ENCODE data around the gene PRKAR1B. TPM values are rescaled to one million over a fixed set of nuclear protein-coding genes. Genes with fewer than 3 reads are reported as not detected.
"Not testable (repeated sequence)": the region's sequence is repeated elsewhere in the genome, so short reads cannot be mapped to it uniquely, and the experiment has no call there.

The PRKAR1B gene
- total RNA-seq, 1 experiment from 2014 or later: 62.0 TPM

DNA sequence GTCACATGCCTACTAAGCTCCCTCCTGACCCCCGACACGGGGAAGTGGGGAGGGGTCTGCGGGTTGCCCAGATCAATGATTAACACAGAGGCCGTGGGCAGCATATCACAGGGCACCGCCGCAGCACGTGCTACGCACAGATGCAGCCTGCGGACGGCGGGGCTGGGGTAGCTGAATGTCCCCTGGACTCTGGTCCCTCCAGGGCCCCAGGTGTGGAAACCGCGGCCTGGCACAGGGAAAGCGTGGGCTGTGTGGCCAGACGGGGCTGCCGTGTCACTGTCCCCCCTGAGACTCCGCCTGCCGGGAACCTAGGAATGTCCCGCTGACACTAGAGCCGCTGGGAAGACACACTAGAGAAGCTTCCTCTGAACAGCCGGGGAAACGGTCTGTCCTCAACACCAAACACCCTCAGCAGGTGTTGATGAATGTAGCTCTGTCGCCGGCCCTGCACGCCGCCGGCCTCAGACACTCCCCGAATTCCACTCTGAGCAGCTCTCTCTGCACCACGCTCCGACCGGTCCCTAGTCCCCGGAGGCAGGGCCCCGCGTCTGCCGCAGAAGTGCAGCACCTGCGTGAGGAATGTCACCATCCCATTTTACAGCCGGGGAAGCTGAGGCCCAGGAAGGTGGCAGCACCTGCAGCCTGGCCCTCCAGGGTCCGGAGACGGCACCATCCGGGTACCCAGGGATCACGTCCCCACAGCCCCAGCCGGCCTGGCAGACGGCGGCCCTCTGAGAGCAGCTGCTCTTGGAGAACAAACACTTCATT lies 174.0 kb downstream of the PRKAR1B start:
- ATAC-seq (peak; percentile 36; the same call in 1 of the 2 replicates), DNase-seq (ENCODE audit: low read depth, low spot score) (no peak)
- POLR2A ChIA-PET: no interaction called here
- no peaks in the 10 kb centered on the region for H3K9me3 ChIP-seq (ENCODE audit: control insufficient read depth, insufficient read depth, low read depth, low read length)
- TF ChIP-seq, protein P1, sequence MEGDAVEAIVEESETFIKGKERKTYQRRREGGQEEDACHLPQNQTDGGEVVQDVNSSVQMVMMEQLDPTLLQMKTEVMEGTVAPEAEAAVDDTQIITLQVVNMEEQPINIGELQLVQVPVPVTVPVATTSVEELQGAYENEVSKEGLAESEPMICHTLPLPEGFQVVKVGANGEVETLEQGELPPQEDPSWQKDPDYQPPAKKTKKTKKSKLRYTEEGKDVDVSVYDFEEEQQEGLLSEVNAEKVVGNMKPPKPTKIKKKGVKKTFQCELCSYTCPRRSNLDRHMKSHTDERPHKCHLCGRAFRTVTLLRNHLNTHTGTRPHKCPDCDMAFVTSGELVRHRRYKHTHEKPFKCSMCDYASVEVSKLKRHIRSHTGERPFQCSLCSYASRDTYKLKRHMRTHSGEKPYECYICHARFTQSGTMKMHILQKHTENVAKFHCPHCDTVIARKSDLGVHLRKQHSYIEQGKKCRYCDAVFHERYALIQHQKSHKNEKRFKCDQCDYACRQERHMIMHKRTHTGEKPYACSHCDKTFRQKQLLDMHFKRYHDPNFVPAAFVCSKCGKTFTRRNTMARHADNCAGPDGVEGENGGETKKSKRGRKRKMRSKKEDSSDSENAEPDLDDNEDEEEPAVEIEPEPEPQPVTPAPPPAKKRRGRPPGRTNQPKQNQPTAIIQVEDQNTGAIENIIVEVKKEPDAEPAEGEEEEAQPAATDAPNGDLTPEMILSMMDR (IDR thresholded peaks at IDR 0.05): no peak
- TF ChIP-seq TCF7L2 (IDR thresholded peaks at IDR 0.05; ENCODE audit: low read depth, low read length): no peak
- no peak for TF ChIP-seq SIN3A (IDR thresholded peaks at IDR 0.05; ENCODE audit: borderline replicate concordance, insufficient read depth, low read depth, low read length)
- TF ChIP-seq, protein P2, sequence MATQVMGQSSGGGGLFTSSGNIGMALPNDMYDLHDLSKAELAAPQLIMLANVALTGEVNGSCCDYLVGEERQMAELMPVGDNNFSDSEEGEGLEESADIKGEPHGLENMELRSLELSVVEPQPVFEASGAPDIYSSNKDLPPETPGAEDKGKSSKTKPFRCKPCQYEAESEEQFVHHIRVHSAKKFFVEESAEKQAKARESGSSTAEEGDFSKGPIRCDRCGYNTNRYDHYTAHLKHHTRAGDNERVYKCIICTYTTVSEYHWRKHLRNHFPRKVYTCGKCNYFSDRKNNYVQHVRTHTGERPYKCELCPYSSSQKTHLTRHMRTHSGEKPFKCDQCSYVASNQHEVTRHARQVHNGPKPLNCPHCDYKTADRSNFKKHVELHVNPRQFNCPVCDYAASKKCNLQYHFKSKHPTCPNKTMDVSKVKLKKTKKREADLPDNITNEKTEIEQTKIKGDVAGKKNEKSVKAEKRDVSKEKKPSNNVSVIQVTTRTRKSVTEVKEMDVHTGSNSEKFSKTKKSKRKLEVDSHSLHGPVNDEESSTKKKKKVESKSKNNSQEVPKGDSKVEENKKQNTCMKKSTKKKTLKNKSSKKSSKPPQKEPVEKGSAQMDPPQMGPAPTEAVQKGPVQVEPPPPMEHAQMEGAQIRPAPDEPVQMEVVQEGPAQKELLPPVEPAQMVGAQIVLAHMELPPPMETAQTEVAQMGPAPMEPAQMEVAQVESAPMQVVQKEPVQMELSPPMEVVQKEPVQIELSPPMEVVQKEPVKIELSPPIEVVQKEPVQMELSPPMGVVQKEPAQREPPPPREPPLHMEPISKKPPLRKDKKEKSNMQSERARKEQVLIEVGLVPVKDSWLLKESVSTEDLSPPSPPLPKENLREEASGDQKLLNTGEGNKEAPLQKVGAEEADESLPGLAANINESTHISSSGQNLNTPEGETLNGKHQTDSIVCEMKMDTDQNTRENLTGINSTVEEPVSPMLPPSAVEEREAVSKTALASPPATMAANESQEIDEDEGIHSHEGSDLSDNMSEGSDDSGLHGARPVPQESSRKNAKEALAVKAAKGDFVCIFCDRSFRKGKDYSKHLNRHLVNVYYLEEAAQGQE (IDR thresholded peaks at IDR 0.05; ENCODE audit: insufficient read depth in 1 of 2, low read depth in 2 of 2, low read length in 1 of 2): no peak
- no TSS peak for BruUV-seq (replicated peaks)
- H3K27ac ChIP-seq (ENCODE audit: low read length): no peak overlapping the region
- intact Hi-C loops (cut with micrococcal nuclease; ENCODE audit: unreplicated experiment) (no loop called here), in situ Hi-C loops (cut with HindIII; ENCODE audit: low pct_unique_long_range_greater_than_20kb, low sequenced_read_pairs) (no loop called here)
- H3K36me3 ChIP-seq (ENCODE audit: control insufficient read depth, insufficient read depth, low read length): no peaks in the 10 kb centered on the region
- H3K27me3 ChIP-seq (ENCODE audit: control insufficient read depth, insufficient read depth, low read length): no peaks in the 10 kb centered on the region
- H3K4me3 ChIP-seq (ENCODE audit: low read depth in 2 of 2, low read length in 2 of 2): no peak overlapping the region
- no peaks in the 10 kb centered on the region for H3K4me1 ChIP-seq (ENCODE audit: control insufficient read depth, insufficient read depth, low read length)
- CTCF ChIA-PET: no interaction called here

DNA sequence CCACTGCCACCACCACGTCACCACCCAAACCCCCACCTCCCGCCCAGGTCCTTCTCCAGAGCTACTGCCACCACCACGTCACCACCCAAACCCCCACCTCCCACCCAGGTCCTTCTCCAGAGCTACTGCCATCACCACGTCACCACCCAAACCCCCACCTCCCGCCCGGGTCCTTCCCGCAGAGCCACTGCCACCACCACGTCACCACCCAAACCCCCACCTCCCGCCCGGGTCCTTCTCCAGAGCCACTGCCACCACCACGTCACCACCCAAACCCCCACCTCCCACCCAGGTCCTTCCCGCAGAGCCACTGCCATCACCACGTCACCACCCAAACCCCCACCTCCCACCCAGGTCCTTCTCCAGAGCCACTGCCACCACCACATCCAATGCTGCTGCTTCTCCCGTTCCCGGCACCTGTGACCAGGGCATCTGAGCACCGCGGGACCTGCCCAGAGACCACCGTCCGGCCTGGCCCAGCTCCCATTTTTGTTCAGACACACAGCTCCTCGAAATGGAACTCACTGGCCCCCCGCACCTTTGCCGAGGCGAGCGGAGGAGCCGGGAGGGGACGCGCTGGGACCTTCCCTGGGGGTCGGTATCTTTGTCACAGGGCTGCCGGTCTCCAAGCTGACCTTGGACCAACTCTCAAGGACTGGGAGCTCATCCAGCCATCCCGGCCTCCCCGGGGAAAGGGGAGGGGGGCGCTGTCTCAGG lies 174.8 kb downstream of the PRKAR1B start:
- ATAC-seq; CTCF ChIA-PET; H3K4me3 ChIP-seq (ENCODE audit: low read depth in 2 of 2, low read length in 2 of 2); intact Hi-C loops (cut with micrococcal nuclease; ENCODE audit: unreplicated experiment); H3K36me3 ChIP-seq (ENCODE audit: control insufficient read depth, insufficient read depth, low read length); BruUV-seq (replicated peaks); in situ Hi-C loops (cut with HindIII; ENCODE audit: low pct_unique_long_range_greater_than_20kb, low sequenced_read_pairs); H3K27me3 ChIP-seq (ENCODE audit: control insufficient read depth, insufficient read depth, low read length); H3K27ac ChIP-seq (ENCODE audit: low read length); H3K9me3 ChIP-seq (ENCODE audit: control insufficient read depth, insufficient read depth, low read depth, low read length); POLR2A ChIA-PET; H3K4me1 ChIP-seq (ENCODE audit: control insufficient read depth, insufficient read depth, low read length); DNase-seq (ENCODE audit: low read depth, low spot score): not testable (repeated sequence)

DNA sequence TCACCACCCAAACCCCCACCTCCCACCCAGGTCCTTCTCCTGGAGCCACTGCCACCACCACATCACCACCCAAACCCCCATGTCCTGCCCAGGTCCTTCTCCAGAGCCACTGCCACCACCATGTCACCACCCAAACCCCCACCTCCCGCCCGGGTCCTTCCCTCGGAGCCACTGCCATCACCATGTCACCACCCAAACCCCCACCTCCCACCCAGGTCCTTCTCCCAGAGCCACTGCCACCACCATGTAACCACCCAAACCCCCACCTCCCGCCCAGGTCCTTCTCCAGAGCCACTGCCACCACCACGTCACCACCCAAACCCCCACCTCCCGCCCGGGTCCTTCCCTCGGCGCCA lies 175.5 kb downstream of the PRKAR1B start:
- H3K27me3 ChIP-seq (ENCODE audit: control insufficient read depth, insufficient read depth, low read length); CTCF ChIA-PET; H3K4me3 ChIP-seq (ENCODE audit: low read depth in 2 of 2, low read length in 2 of 2); in situ Hi-C loops (cut with HindIII; ENCODE audit: low pct_unique_long_range_greater_than_20kb, low sequenced_read_pairs); intact Hi-C loops (cut with micrococcal nuclease; ENCODE audit: unreplicated experiment); ATAC-seq; H3K4me1 ChIP-seq (ENCODE audit: control insufficient read depth, insufficient read depth, low read length); BruUV-seq (replicated peaks); H3K9me3 ChIP-seq (ENCODE audit: control insufficient read depth, insufficient read depth, low read depth, low read length); H3K27ac ChIP-seq (ENCODE audit: low read length); H3K36me3 ChIP-seq (ENCODE audit: control insufficient read depth, insufficient read depth, low read length); POLR2A ChIA-PET; DNase-seq (ENCODE audit: low read depth, low spot score): not testable (repeated sequence)
